HG03432 (cell line): Measurements from ENCODE around the gene CILP.

Experiments used
- ATAC-seq: cut with Tn5 transposase; IDR thresholded peaks from one replicate; pipeline ENCODE4 v1.9.1; 2021; ENCODE audit warnings: mild to moderate bottlenecking, moderate library complexity; ENCODE audit not compliant: unreplicated experiment

The CILP gene

GRCh38 chr15:65163041-65163440, 48.2 kb downstream of the CILP start:
- no peak for ATAC-seq

DNA sequence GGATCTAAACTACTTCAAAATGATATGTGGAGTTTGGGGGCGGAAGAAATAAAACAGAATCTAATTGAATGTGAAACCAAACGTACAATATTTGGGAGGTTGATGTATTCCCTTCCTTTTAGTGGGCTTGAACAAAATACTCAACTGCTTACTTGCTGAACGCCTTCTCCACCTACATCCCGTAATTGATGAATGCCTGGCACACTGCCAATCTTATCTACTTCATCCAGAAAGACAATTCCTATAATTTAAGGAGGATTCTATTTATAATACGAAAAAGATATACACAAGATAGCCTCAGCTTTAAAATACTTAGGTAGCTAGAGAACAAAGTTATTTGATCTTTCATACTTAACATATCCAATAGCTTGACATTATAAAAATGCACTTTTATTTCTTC, 54.6 kb downstream of the CILP start:
- ATAC-seq = no peak

- no peak for ATAC-seq
Measured at GRCh38 chr15:65154720-65155119, 56.6 kb downstream of the CILP start.

GRCh38 chr15:65147902-65148301, 63.4 kb downstream of the CILP start:
- no peak for ATAC-seq

DNA sequence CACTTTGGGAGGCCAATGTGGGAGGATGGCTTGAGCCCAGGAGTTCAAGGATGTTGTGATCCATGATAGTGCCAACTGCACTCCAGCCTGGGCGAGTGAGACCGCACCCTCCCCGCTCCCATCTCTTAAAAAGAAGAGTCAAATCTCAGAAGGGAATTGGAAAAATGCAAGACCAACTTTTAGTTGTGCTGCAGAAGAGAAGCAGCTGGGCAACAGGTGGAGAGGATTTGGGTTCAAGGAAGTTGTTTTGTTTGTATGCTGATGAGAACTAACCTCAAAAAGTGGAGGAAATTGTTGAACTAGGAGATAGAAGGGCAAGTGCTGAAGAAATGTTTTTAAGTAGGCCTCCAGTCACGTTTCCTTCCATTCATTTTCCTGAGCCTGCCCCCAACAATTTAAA, 64.8 kb downstream of the CILP start:
- no peak for ATAC-seq
